Stimulated activated effector memory CD8-positive, alpha-beta T cell treated with anti-CD3 and anti-CD28 coated beads, Interleukin-12 subunit alpha, Interleukin-12 subunit beta, amount 100 ng/mL, for 72 hours (primary cell): ENCODE results near the gene DIAPH3.

ENCODE experiments used
- ATAC-seq: fragments of 150-1000 bp; cut with Tn5 transposase; 2 replicates; pipeline ENCODE4 v1.10.0; 2021
- DNase-seq, 2 donors: peaks; one replicate each; pipeline ENCODE4 v3.0.0; 2021 to 2022; ENCODE audit warnings: low spot score in 2 of 2
- H3K27ac Mint-ChIP-seq: one replicate; pipeline ENCODE4 v1.8.0; 2022; ENCODE audit warnings: mild to moderate bottlenecking, mixed read lengths
- H3K36me3 Mint-ChIP-seq: one replicate; pipeline ENCODE4 v1.8.0; 2022; ENCODE audit warnings: mild to moderate bottlenecking, mixed read lengths
- H3K4me1 Mint-ChIP-seq: one replicate; pipeline ENCODE4 v1.8.0; 2022; ENCODE audit warnings: mixed read lengths
- H3K4me3 Mint-ChIP-seq: one replicate; pipeline ENCODE4 v1.8.0; 2022; ENCODE audit warnings: mild to moderate bottlenecking, mixed read lengths
- H3K9me3 Mint-ChIP-seq: one replicate; pipeline ENCODE4 v1.8.0; 2022; ENCODE audit warnings: mixed read lengths

The DIAPH3 gene

GRCh38 chr13:60134376-60134775 is 29.4 kb downstream of the DIAPH3 start:
- no peaks in the 10 kb centered on the region for H3K9me3 Mint-ChIP-seq
- ATAC-seq (peak; percentile 74), DNase-seq (no peak)
- peaks cover 12% of the 10 kb centered on the region for H3K4me1 Mint-ChIP-seq
- H3K27ac Mint-ChIP-seq = no peak overlapping the region
- no peaks in the 10 kb centered on the region for H3K36me3 Mint-ChIP-seq
- no peak overlapping the region for H3K4me3 Mint-ChIP-seq

GRCh38 chr13:60121337-60121687 is 42.4 kb downstream of the DIAPH3 start:
- no peak overlapping the region for H3K27ac Mint-ChIP-seq
- no peaks in the 10 kb centered on the region for H3K4me1 Mint-ChIP-seq
- peaks cover 7% of the 10 kb centered on the region for H3K9me3 Mint-ChIP-seq
- H3K4me3 Mint-ChIP-seq = no peak overlapping the region
- no peaks in the 10 kb centered on the region for H3K36me3 Mint-ChIP-seq
- DNase-seq (no peak), ATAC-seq (no peak)

GRCh38 chr13:60120617-60121336 is 43.0 kb downstream of the DIAPH3 start:
- no peak for ATAC-seq
- Mint-ChIP-seq H3K4me3 (no peak overlapping the region), H3K9me3 (peaks cover 3% of the 10 kb centered on the region), H3K27ac (no peak overlapping the region), H3K36me3 (no peaks in the 10 kb centered on the region), H3K4me1 (no peaks in the 10 kb centered on the region)
- no peak for DNase-seq

- Mint-ChIP-seq H3K27ac (no peak overlapping the region), H3K36me3 (no peaks in the 10 kb centered on the region), H3K4me1 (no peaks in the 10 kb centered on the region), H3K9me3 (peaks cover 8% of the 10 kb centered on the region), H3K4me3 (no peak overlapping the region)
- DNase-seq = no peak
- ATAC-seq = no peak
These were observed 44.9 kb downstream of the DIAPH3 start for GRCh38 chr13:60118696-60119400.

- no peaks in the 10 kb centered on the region for H3K36me3 Mint-ChIP-seq
- peaks cover 11% of the 10 kb centered on the region for H3K9me3 Mint-ChIP-seq
- no peak overlapping the region for H3K4me3 Mint-ChIP-seq
- ATAC-seq (no peak), DNase-seq (no peak)
- no peaks in the 10 kb centered on the region for H3K4me1 Mint-ChIP-seq
- no peak overlapping the region for H3K27ac Mint-ChIP-seq
These were observed 49.2 kb downstream of the DIAPH3 start for GRCh38 chr13:60114499-60115028.

- Mint-ChIP-seq H3K36me3 (no peaks in the 10 kb centered on the region), H3K27ac (no peak overlapping the region), H3K4me1 (no peaks in the 10 kb centered on the region), H3K4me3 (no peak overlapping the region), H3K9me3 (peaks cover 11% of the 10 kb centered on the region)
- ATAC-seq (no peak), DNase-seq (no peak)
These were observed 51.0 kb downstream of the DIAPH3 start for GRCh38 chr13:60112771-60113170.

- Mint-ChIP-seq H3K4me1 (no peaks in the 10 kb centered on the region), H3K4me3 (no peak overlapping the region), H3K27ac (no peak overlapping the region), H3K36me3 (no peaks in the 10 kb centered on the region), H3K9me3 (peaks cover 11% of the 10 kb centered on the region)
- DNase-seq (no peak), ATAC-seq (no peak)
These were observed 52.0 kb downstream of the DIAPH3 start for GRCh38 chr13:60111691-60112090.

- no peaks in the 10 kb centered on the region for H3K36me3 Mint-ChIP-seq
- no peaks in the 10 kb centered on the region for H3K4me1 Mint-ChIP-seq
- H3K9me3 Mint-ChIP-seq = peaks cover 7% of the 10 kb centered on the region
- ATAC-seq (no peak), DNase-seq (no peak)
- no peak overlapping the region for H3K4me3 Mint-ChIP-seq
- H3K27ac Mint-ChIP-seq = no peak overlapping the region
These were observed 54.4 kb downstream of the DIAPH3 start for GRCh38 chr13:60109285-60109684.

GRCh38 chr13:60108589-60108988 is 55.1 kb downstream of the DIAPH3 start:
- ATAC-seq (no peak), DNase-seq (no peak)
- Mint-ChIP-seq H3K27ac (no peak overlapping the region), H3K4me3 (no peak overlapping the region), H3K36me3 (no peaks in the 10 kb centered on the region), H3K9me3 (peaks cover 3% of the 10 kb centered on the region), H3K4me1 (no peaks in the 10 kb centered on the region)

- Mint-ChIP-seq H3K9me3 (no peaks in the 10 kb centered on the region), H3K36me3 (no peaks in the 10 kb centered on the region), H3K4me1 (no peaks in the 10 kb centered on the region), H3K4me3 (no peak overlapping the region), H3K27ac (no peak overlapping the region)
- ATAC-seq (no peak), DNase-seq (no peak)
These were observed 63.9 kb downstream of the DIAPH3 start for GRCh38 chr13:60099631-60100420.

GRCh38 chr13:60095300-60095699 is 68.4 kb downstream of the DIAPH3 start:
- DNase-seq (no peak), ATAC-seq (no peak)
- H3K4me1 Mint-ChIP-seq = no peaks in the 10 kb centered on the region
- H3K36me3 Mint-ChIP-seq = no peaks in the 10 kb centered on the region
- no peak overlapping the region for H3K4me3 Mint-ChIP-seq
- no peaks in the 10 kb centered on the region for H3K9me3 Mint-ChIP-seq
- no peak overlapping the region for H3K27ac Mint-ChIP-seq

GRCh38 chr13:60094385-60095088 is 69.2 kb downstream of the DIAPH3 start:
- ATAC-seq = no peak
- Mint-ChIP-seq H3K9me3 (no peaks in the 10 kb centered on the region), H3K4me1 (no peaks in the 10 kb centered on the region), H3K27ac (no peak overlapping the region), H3K36me3 (no peaks in the 10 kb centered on the region), H3K4me3 (no peak overlapping the region)
- DNase-seq = no peak

GRCh38 chr13:60093425-60094019 is 70.2 kb downstream of the DIAPH3 start:
- H3K4me1 Mint-ChIP-seq = no peaks in the 10 kb centered on the region
- no peak for ATAC-seq
- H3K4me3 Mint-ChIP-seq = no peak overlapping the region

GRCh38 chr13:60091573-60091972 is 72.2 kb downstream of the DIAPH3 start:
- Mint-ChIP-seq H3K4me3 (no peak overlapping the region), H3K36me3 (no peaks in the 10 kb centered on the region), H3K9me3 (no peaks in the 10 kb centered on the region), H3K27ac (no peak overlapping the region), H3K4me1 (no peaks in the 10 kb centered on the region)
- no peak for ATAC-seq
- DNase-seq = no peak

More at GRCh38 chr13:60093425-60094019, 70.2 kb downstream of the DIAPH3 start:
- H3K9me3 Mint-ChIP-seq = no peaks in the 10 kb centered on the region
- no peaks in the 10 kb centered on the region for H3K36me3 Mint-ChIP-seq
- H3K27ac Mint-ChIP-seq = no peak overlapping the region
- DNase-seq = no peak

GRCh38 chr13:60090574-60090973 is 73.2 kb downstream of the DIAPH3 start:
- no peaks in the 10 kb centered on the region for H3K4me1 Mint-ChIP-seq
- H3K27ac Mint-ChIP-seq = no peak overlapping the region
- ATAC-seq (no peak), DNase-seq (no peak)
- H3K4me3 Mint-ChIP-seq = no peak overlapping the region
- no peaks in the 10 kb centered on the region for H3K9me3 Mint-ChIP-seq
- H3K36me3 Mint-ChIP-seq = no peaks in the 10 kb centered on the region
